Progenitor cell of endocrine pancreas (in vitro differentiated cells): ENCODE measurements around the gene COL1A1. TPM values are rescaled to one million over a fixed set of nuclear protein-coding genes. Genes with fewer than 3 reads are reported as not detected.

Source experiments
- DNase-seq: peaks from one replicate; pipeline ENCODE4 v3.0.0; 2021; ENCODE audit warnings: low spot score; ENCODE audit not compliant: unreplicated experiment
- H3K27ac Mint-ChIP-seq: 2 replicates; pipeline ENCODE4 v1.8.0; 2021; ENCODE audit warnings: mild to moderate bottlenecking, moderate library complexity, mixed read lengths
- H3K27me3 Mint-ChIP-seq: 2 replicates; pipeline ENCODE4 v1.8.0; 2021; ENCODE audit warnings: mixed read lengths
- H3K36me3 Mint-ChIP-seq: 2 replicates; pipeline ENCODE4 v1.8.0; 2022; ENCODE audit warnings: mixed read lengths; ENCODE audit not compliant: insufficient read depth
- H3K4me1 Mint-ChIP-seq: 2 replicates; pipeline ENCODE4 v1.8.0; 2021; ENCODE audit warnings: low read depth, mixed read lengths
- H3K4me3 Mint-ChIP-seq: 2 replicates; pipeline ENCODE4 v1.8.0; 2021; ENCODE audit warnings: low read depth, mild to moderate bottlenecking, moderate library complexity, mixed read lengths
- H3K9me3 Mint-ChIP-seq: 2 replicates; pipeline ENCODE4 v1.8.0; 2021; ENCODE audit warnings: low read depth, mixed read lengths
- CTCF ChIP-seq: fragments of 200-600 bp; sonication (generic); IDR thresholded peaks from one replicate; pipeline ENCODE4 v1.5.0; 2021; ENCODE audit warnings: antibody characterized with exemption, mild to moderate bottlenecking; ENCODE audit not compliant: unreplicated experiment
- total RNA-seq: library from RNA; stranded (reverse); gene quantifications from 2 replicates; pipeline ENCODE4 v1.2.1, GENCODE V29; 2021

The COL1A1 gene
- total RNA-seq, 1 donor from 2014 or later: 26.7 TPM

GRCh38 chr17:50185631-50186471 is 15.6 kb downstream of the COL1A1 start:
- Mint-ChIP-seq H3K9me3 (no peaks in the 10 kb centered on the region), H3K36me3 (peaks cover 3% of the 10 kb centered on the region), H3K4me1 (peaks cover 4% of the 10 kb centered on the region), H3K27me3 (peaks cover 22% of the 10 kb centered on the region), H3K27ac (no peak overlapping the region), H3K4me3 (no peak overlapping the region)
- DNase-seq: no peak
- TF ChIP-seq CTCF: no peak

GRCh38 chr17:50184611-50185398 is 16.6 kb downstream of the COL1A1 start:
- Mint-ChIP-seq H3K27ac (no peak overlapping the region), H3K27me3 (peaks cover 27% of the 10 kb centered on the region)

GRCh38 chr17:50184064-50184463 is 17.4 kb downstream of the COL1A1 start:
- Mint-ChIP-seq H3K4me1 (peaks cover 4% of the 10 kb centered on the region), H3K4me3 (no peak overlapping the region), H3K9me3 (no peaks in the 10 kb centered on the region), H3K27ac (no peak overlapping the region), H3K27me3 (peaks cover 30% of the 10 kb centered on the region), H3K36me3 (peaks cover 3% of the 10 kb centered on the region)
- DNase-seq: no peak
- TF ChIP-seq CTCF: no peak

More at GRCh38 chr17:50184611-50185398, 16.6 kb downstream of the COL1A1 start:
- DNase-seq: no peak
- Mint-ChIP-seq H3K4me3 (no peak overlapping the region), H3K36me3 (peaks cover 3% of the 10 kb centered on the region), H3K9me3 (no peaks in the 10 kb centered on the region), H3K4me1 (peaks cover 4% of the 10 kb centered on the region)
- TF ChIP-seq CTCF: no peak

GRCh38 chr17:50183421-50183994 is 17.9 kb downstream of the COL1A1 start:
- TF ChIP-seq CTCF: no peak
- Mint-ChIP-seq H3K36me3 (peaks cover 3% of the 10 kb centered on the region), H3K4me3 (no peak overlapping the region), H3K4me1 (peaks cover 4% of the 10 kb centered on the region), H3K27me3 (peaks cover 30% of the 10 kb centered on the region), H3K27ac (no peak overlapping the region), H3K9me3 (no peaks in the 10 kb centered on the region)
- no peak for DNase-seq

- Mint-ChIP-seq H3K27me3 (peaks cover 30% of the 10 kb centered on the region), H3K36me3 (peaks cover 3% of the 10 kb centered on the region), H3K27ac (no peak overlapping the region), H3K4me3 (no peak overlapping the region), H3K9me3 (no peaks in the 10 kb centered on the region), H3K4me1 (peaks cover 9% of the 10 kb centered on the region)
- TF ChIP-seq CTCF: no peak
- no peak for DNase-seq
Observed at GRCh38 chr17:50182783-50183420, 18.5 kb downstream of the COL1A1 start.
